Measurements from ENCODE around the gene GPR155. TPM values are rescaled to one million over a fixed set of nuclear protein-coding genes. Genes with fewer than 3 reads are reported as not detected.

GPR155 gene
- total and polyA plus RNA-seq, 9 of the 15 experiments (the other 6 are each of a cell fraction or from before 2014, with no cell fraction given), result 0.04 to 0.40 (median 0.11) TPM; not detected in 1

GRCh38 chr2:174395284-174395968 is 91.4 kb downstream of the GPR155 start, which contains the start of gene SCRN3 (continued):
- TF ChIP-seq, protein P1, sequence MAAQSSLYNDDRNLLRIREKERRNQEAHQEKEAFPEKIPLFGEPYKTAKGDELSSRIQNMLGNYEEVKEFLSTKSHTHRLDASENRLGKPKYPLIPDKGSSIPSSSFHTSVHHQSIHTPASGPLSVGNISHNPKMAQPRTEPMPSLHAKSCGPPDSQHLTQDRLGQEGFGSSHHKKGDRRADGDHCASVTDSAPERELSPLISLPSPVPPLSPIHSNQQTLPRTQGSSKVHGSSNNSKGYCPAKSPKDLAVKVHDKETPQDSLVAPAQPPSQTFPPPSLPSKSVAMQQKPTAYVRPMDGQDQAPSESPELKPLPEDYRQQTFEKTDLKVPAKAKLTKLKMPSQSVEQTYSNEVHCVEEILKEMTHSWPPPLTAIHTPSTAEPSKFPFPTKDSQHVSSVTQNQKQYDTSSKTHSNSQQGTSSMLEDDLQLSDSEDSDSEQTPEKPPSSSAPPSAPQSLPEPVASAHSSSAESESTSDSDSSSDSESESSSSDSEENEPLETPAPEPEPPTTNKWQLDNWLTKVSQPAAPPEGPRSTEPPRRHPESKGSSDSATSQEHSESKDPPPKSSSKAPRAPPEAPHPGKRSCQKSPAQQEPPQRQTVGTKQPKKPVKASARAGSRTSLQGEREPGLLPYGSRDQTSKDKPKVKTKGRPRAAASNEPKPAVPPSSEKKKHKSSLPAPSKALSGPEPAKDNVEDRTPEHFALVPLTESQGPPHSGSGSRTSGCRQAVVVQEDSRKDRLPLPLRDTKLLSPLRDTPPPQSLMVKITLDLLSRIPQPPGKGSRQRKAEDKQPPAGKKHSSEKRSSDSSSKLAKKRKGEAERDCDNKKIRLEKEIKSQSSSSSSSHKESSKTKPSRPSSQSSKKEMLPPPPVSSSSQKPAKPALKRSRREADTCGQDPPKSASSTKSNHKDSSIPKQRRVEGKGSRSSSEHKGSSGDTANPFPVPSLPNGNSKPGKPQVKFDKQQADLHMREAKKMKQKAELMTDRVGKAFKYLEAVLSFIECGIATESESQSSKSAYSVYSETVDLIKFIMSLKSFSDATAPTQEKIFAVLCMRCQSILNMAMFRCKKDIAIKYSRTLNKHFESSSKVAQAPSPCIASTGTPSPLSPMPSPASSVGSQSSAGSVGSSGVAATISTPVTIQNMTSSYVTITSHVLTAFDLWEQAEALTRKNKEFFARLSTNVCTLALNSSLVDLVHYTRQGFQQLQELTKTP (IDR thresholded peaks at IDR 0.05; ENCODE audit: low read depth in 1 of 2, partially characterized antibody in 2 of 2), result peak; percentile 26 to 73
- TF ChIP-seq ZNF146 (CRISPR knock-in tag; IDR thresholded peaks at IDR 0.05; ENCODE audit: unreplicated experiment) (no peak), ETV6 (IDR thresholded peaks at IDR 0.05; ENCODE audit: borderline replicate concordance in 1 of 2, low read depth in 2 of 2, low read length in 1 of 2) (peak in 1 of 2 experiments; percentile 47; a peak in 1 of 4 replicates), ETV6 (CRISPR knock-in tag; IDR thresholded peaks at IDR 0.05; ENCODE audit: borderline replicate concordance) (no peak), HNRNPL (IDR thresholded peaks at IDR 0.05; ENCODE audit: low read depth, low read length) (no peak), MAFG (tag; conservative IDR thresholded peaks at IDR 0.05) (no peak), RNF2 (IDR thresholded peaks at IDR 0.05) (no peak), RBM22 (IDR thresholded peaks at IDR 0.05; ENCODE audit: low read depth, low read length, poor library complexity, severe bottlenecking) (no peak), SMARCB1 (IDR thresholded peaks at IDR 0.05; ENCODE audit: insufficient read length, low read depth) (no peak), ESRRB (CRISPR knock-in tag; IDR thresholded peaks at IDR 0.05; ENCODE audit: borderline replicate concordance) (no peak), SMC3 (conservative IDR thresholded peaks at IDR 0.05; ENCODE audit: insufficient read depth, low read depth, low read length) (no peak), ZKSCAN1 (IDR thresholded peaks at IDR 0.05; ENCODE audit: low read depth, low read length) (no peak), TEAD4 (IDR thresholded peaks at IDR 0.05; ENCODE audit: low read length) (no peak), TEAD4 (CRISPR knock-in tag; IDR thresholded peaks at IDR 0.05; ENCODE audit: borderline replicate concordance) (no peak), RB1 (IDR thresholded peaks at IDR 0.05; ENCODE audit: low read depth) (no peak; the same call in 1 of the 2 replicates), GTF2B (IDR thresholded peaks at IDR 0.05; ENCODE audit: extremely low read depth, insufficient read length) (no peak)
- TF ChIP-seq, protein P2, sequence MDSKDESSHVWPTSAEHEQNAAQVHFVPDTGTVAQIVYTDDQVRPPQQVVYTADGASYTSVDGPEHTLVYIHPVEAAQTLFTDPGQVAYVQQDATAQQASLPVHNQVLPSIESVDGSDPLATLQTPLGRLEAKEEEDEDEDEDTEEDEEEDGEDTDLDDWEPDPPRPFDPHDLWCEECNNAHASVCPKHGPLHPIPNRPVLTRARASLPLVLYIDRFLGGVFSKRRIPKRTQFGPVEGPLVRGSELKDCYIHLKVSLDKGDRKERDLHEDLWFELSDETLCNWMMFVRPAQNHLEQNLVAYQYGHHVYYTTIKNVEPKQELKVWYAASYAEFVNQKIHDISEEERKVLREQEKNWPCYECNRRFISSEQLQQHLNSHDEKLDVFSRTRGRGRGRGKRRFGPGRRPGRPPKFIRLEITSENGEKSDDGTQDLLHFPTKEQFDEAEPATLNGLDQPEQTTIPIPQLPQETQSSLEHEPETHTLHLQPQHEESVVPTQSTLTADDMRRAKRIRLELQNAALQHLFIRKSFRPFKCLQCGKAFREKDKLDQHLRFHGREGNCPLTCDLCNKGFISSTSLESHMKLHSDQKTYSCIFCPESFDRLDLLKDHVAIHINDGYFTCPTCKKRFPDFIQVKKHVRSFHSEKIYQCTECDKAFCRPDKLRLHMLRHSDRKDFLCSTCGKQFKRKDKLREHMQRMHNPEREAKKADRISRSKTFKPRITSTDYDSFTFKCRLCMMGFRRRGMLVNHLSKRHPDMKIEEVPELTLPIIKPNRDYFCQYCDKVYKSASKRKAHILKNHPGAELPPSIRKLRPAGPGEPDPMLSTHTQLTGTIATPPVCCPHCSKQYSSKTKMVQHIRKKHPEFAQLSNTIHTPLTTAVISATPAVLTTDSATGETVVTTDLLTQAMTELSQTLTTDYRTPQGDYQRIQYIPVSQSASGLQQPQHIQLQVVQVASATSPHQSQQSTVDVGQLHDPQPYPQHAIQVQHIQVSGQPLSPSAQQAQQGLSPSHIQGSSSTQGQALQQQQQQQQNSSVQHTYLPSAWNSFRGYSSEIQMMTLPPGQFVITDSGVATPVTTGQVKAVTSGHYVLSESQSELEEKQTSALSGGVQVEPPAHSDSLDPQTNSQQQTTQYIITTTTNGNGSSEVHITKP (IDR thresholded peaks at IDR 0.05; ENCODE audit: partially characterized antibody), result peak; percentile 12
- TF ChIP-seq, protein P3, sequence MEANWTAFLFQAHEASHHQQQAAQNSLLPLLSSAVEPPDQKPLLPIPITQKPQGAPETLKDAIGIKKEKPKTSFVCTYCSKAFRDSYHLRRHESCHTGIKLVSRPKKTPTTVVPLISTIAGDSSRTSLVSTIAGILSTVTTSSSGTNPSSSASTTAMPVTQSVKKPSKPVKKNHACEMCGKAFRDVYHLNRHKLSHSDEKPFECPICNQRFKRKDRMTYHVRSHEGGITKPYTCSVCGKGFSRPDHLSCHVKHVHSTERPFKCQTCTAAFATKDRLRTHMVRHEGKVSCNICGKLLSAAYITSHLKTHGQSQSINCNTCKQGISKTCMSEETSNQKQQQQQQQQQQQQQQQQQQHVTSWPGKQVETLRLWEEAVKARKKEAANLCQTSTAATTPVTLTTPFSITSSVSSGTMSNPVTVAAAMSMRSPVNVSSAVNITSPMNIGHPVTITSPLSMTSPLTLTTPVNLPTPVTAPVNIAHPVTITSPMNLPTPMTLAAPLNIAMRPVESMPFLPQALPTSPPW (CRISPR knock-in tag; IDR thresholded peaks at IDR 0.05), result peak; percentile 64; the same call in 1 of the 2 replicates

All from K562 (cell line).